HCT116 (cell line): ENCODE data around the gene ABHD14A. TPM values are rescaled to one million over a fixed set of nuclear protein-coding genes. Genes with fewer than 3 reads are reported as not detected.

Source experiments
- ATAC-seq: fragments of 200-7000 bp; cut with Tn5 transposase; 2 replicates; pipeline ENCODE4 v1.9.1; 2020; ENCODE audit warnings: mild to moderate bottlenecking, moderate library complexity
- BruUV-seq: library from RNA; stranded (reverse); fragments of 400-500 nt; replicated peaks from 2 replicates; lab custom pipeline; 2021; lab: Mats Ljungman, UMichigan
- CTCF ChIA-PET: fragments of 300-600 bp; sonication (Branson Sonifier 250); formaldehyde crosslinking; loops from one replicate; lab custom pipeline; 2021; ENCODE audit warnings: antibody characterized with exemption; lab: Charles Lee
- POLR2A ChIA-PET: fragments of 300-600, 350-600 bp; sonication (Branson Sonifier 250); formaldehyde crosslinking; loops from one replicate; lab custom pipeline; 2021; ENCODE audit warnings: antibody characterized with exemption; lab: Charles Lee
- RAD21 ChIA-PET, 2 experiments: fragments of 300-600 bp; sonication (Branson Sonifier 250); formaldehyde crosslinking; loops; one replicate each; lab custom pipeline; 2023; ENCODE audit warnings: low total read pairs in 2 of 2; ENCODE audit not compliant: uncharacterized antibody in 2 of 2, unreplicated experiment in 2 of 2, low non-redundant PET in 1 of 2; lab: Charles Lee
- DNase-seq: peaks from one replicate; pipeline ENCODE4 v3.0.0-alpha.2; 2010; ENCODE audit warnings: low read depth, low spot score
- H2AFZ ChIP-seq: fragments of 200-600 bp; shearing (Covaris generic), sonication (generic); 2 replicates; pipeline ENCODE4 v1.6.1; 2017; ENCODE audit warnings: low read depth, mixed run types, mixed read lengths, antibody characterized with exemption, low read length; ENCODE audit not compliant: poor library complexity, severe bottlenecking
- H3K27ac ChIP-seq: 2 replicates; pipeline ENCODE4 v1.5.1; 2012; ENCODE audit warnings: low read depth, low read length
- H3K27me3 ChIP-seq: fragments of 200-600 bp; sonication (generic); 2 replicates; pipeline ENCODE4 v1.6.1; 2016; ENCODE audit warnings: mixed run types, low read length, mixed read lengths; ENCODE audit not compliant: insufficient read depth
- H3K36me3 ChIP-seq, 2 experiments: fragments of 200-500 bp in 1 of 2; fragments of 200-600 bp in 1 of 2; sonication (Bioruptor generic) in 1 of 2; sonication (generic) in 1 of 2; 2 replicates each; pipeline versions ENCODE4 v1.5.1 to v1.6.1; 2014 to 2016; ENCODE audit warnings: low read length in 2 of 2, inconsistent platforms in 1 of 2, mixed read lengths in 1 of 2, mixed run types in 1 of 2; ENCODE audit not compliant: insufficient read depth in 2 of 2, control insufficient read depth in 1 of 2
- H3K4me1 ChIP-seq, 2 experiments: fragments of 200-600 bp in 1 of 2; sonication (generic) in 1 of 2; 2 replicates each; pipeline versions ENCODE4 v1.5.1 to v1.6.1; 2012 to 2017; ENCODE audit warnings: low read length in 2 of 2, inconsistent platforms in 1 of 2, mild to moderate bottlenecking in 1 of 2, mixed read lengths in 1 of 2, mixed run types in 1 of 2, moderate library complexity in 1 of 2; ENCODE audit not compliant: insufficient read depth in 2 of 2, control insufficient read depth in 1 of 2
- H3K4me2 ChIP-seq: fragments of 200-600 bp; sonication (generic); 2 replicates; pipeline ENCODE4 v1.6.1; 2017; ENCODE audit warnings: mixed run types, low read length, mixed read lengths
- H3K4me3 ChIP-seq, 2 experiments: fragments of 200-600 bp in 1 of 2; sonication (generic) in 1 of 2; replicated peaks in 1 of 2; 2 replicates each; pipeline ENCODE4 v1.5.1; 2011 to 2016; ENCODE audit warnings: low read length in 2 of 2, control low read depth in 1 of 2, low read depth in 1 of 2, mild to moderate bottlenecking in 1 of 2, mixed read lengths in 1 of 2, mixed run types in 1 of 2
- H3K79me2 ChIP-seq: fragments of 200-600 bp; sonication (generic); 2 replicates; pipeline ENCODE4 v1.6.1; 2017; ENCODE audit warnings: mild to moderate bottlenecking, mixed run types, low read length, moderate library complexity, mixed read lengths; ENCODE audit not compliant: insufficient read depth
- H3K9ac ChIP-seq: fragments of 200-600 bp; sonication (generic); 2 replicates; pipeline ENCODE4 v1.6.1; 2016; ENCODE audit warnings: low read length, mixed read lengths
- H3K9me2 ChIP-seq: fragments of 200-600 bp; sonication (generic), shearing (Covaris generic); 2 replicates; pipeline ENCODE4 v1.6.1; 2017; ENCODE audit warnings: mixed run types, mild to moderate bottlenecking, moderate library complexity; ENCODE audit not compliant: insufficient read depth
- H3K9me3 ChIP-seq, 2 experiments: fragments of 200-500 bp in 1 of 2; fragments of 200-600 bp in 1 of 2; sonication (Bioruptor generic) in 1 of 2; sonication (generic) in 1 of 2; 2 replicates each; pipeline ENCODE4 v1.6.1; 2014 to 2017; ENCODE audit warnings: low read length in 2 of 2, mixed read lengths in 2 of 2, inconsistent platforms in 1 of 2, low read depth in 1 of 2, mild to moderate bottlenecking in 1 of 2, mixed run types in 1 of 2, moderate library complexity in 1 of 2; ENCODE audit not compliant: control insufficient read depth in 1 of 2, insufficient read depth in 1 of 2
- H4K20me1 ChIP-seq: fragments of 200-600 bp; sonication (generic), shearing (Covaris generic); 2 replicates; pipeline ENCODE4 v1.6.1; 2017; ENCODE audit warnings: mixed run types, mild to moderate bottlenecking, moderate library complexity; ENCODE audit not compliant: insufficient read depth
- CBX3 ChIP-seq: IDR thresholded peaks from 2 replicates; pipeline ENCODE4 v1.6.1; 2012; ENCODE audit warnings: low read depth
- ELF1 ChIP-seq: IDR thresholded peaks from 2 replicates; pipeline ENCODE4 v1.6.1; 2012; ENCODE audit warnings: low read depth, borderline replicate concordance
- EZH2 ChIP-seq: fragments of 200-600 bp; sonication (generic); IDR thresholded peaks from 2 replicates; pipeline ENCODE4 v1.6.1; 2017; ENCODE audit warnings: antibody characterized with exemption, mixed run types
- JUND ChIP-seq: IDR thresholded peaks from 2 replicates; pipeline ENCODE4 v1.6.1; 2012
- POLR2A ChIP-seq: IDR thresholded peaks from 2 replicates; pipeline ENCODE4 v1.7.0; 2011; ENCODE audit warnings: borderline replicate concordance; ENCODE audit not compliant: insufficient read depth, insufficient read length; ENCODE audit errors: extremely low read depth
- SIN3A ChIP-seq: IDR thresholded peaks from 2 replicates; pipeline ENCODE4 v1.6.1; 2012; ENCODE audit warnings: low read depth
- SRF ChIP-seq: IDR thresholded peaks from 2 replicates; pipeline ENCODE4 v1.6.1; 2012; ENCODE audit warnings: low read depth
- ZFX ChIP-seq: fragments of 450-650 bp; IDR thresholded peaks from 2 replicates; pipeline ENCODE4 v1.6.1; 2017
- ZNF274 ChIP-seq: fragments of 200-500 bp; sonication (Bioruptor generic); IDR thresholded peaks from 2 replicates; pipeline ENCODE4 v1.6.1; 2014; ENCODE audit warnings: mild to moderate bottlenecking, low read depth, low read length, inconsistent platforms
- intact Hi-C: fragments of 100-400 bp; cut with micrococcal nuclease; formaldehyde crosslinking; loops from 2 replicates; pipeline ENCODE4 v1.10.0; 2022
- total RNA-seq: library from RNA; stranded (reverse); gene quantifications from one replicate; pipeline ENCODE4 v1.2.1, GENCODE V29; 2021; ENCODE audit not compliant: unreplicated experiment
- TF ChIP-seq, protein P1 (sequence below): IDR thresholded peaks from 2 replicates; pipeline ENCODE4 v1.6.1; 2012; ENCODE audit warnings: low read depth

Gene ABHD14A
- total RNA-seq, 1 experiment from 2014 or later, result 11.6 TPM

- intact Hi-C loops, result no loop called here
- Histone ChIP-seq H3K9me3 (no peaks in the 10 kb centered on the region), H3K4me2 (peak overlapping the region; percentile 43), H3K79me2 (no peaks in the 10 kb centered on the region), H2AFZ (no peak overlapping the region), H4K20me1 (no peaks in the 10 kb centered on the region), H3K27ac (no peak overlapping the region), H3K4me1 (peaks cover 4 to 23% of the 10 kb centered on the region in 2 experiments), H3K9me2 (no peaks in the 10 kb centered on the region), H3K9ac (no peak overlapping the region), H3K4me3 (no peak overlapping the region), H3K36me3 (no peaks in the 10 kb centered on the region), H3K27me3 (no peaks in the 10 kb centered on the region)
- ChIA-PET POLR2A (interaction anchor here (0.8 kb wide), 1 partner anchor 52 kb away, joined by 3 read pairs; no protein-coding TSS in a partner anchor), CTCF (interaction anchor here (0.8 kb wide), 1 partner anchor 23 kb away, joined by 3 read pairs; no protein-coding TSS in a partner anchor), RAD21 (no interaction called here)
- ATAC-seq, result no peak
- no peak for DNase-seq
- TF ChIP-seq ELF1, result no peak
- no peak for TF ChIP-seq ZNF274
- no peak for TF ChIP-seq POLR2A
- TF ChIP-seq SRF, result no peak
- no peak for TF ChIP-seq EZH2
- TF ChIP-seq ZFX, result no peak
- BruUV-seq, result no TSS peak
Measured at GRCh38 chr3:52005571-52005986, 30.7 kb downstream of the ABHD14A start.

GRCh38 chr3:52006017-52006819, 31.4 kb downstream of the ABHD14A start:
- Histone ChIP-seq H3K27ac (no peak overlapping the region), H3K36me3 (no peaks in the 10 kb centered on the region), H2AFZ (no peak overlapping the region), H3K9ac (no peak overlapping the region), H3K27me3 (no peaks in the 10 kb centered on the region), H3K9me2 (no peaks in the 10 kb centered on the region), H3K4me2 (peak overlapping the region; percentile 43), H3K4me1 (peaks cover 4 to 20% of the 10 kb centered on the region in 2 experiments), H3K9me3 (no peaks in the 10 kb centered on the region), H3K4me3 (no peak overlapping the region), H3K79me2 (no peaks in the 10 kb centered on the region), H4K20me1 (no peaks in the 10 kb centered on the region)
- no peak for DNase-seq
- no TSS peak for BruUV-seq
- no peak for ATAC-seq
- POLR2A ChIA-PET, result interaction anchor here (0.8 kb wide), 1 partner anchor 51 kb away, joined by 3 read pairs; no protein-coding TSS in a partner anchor
- TF ChIP-seq SIN3A (no peak), CBX3 (no peak), ZNF274 (no peak), JUND (no peak)
- TF ChIP-seq, protein P1, sequence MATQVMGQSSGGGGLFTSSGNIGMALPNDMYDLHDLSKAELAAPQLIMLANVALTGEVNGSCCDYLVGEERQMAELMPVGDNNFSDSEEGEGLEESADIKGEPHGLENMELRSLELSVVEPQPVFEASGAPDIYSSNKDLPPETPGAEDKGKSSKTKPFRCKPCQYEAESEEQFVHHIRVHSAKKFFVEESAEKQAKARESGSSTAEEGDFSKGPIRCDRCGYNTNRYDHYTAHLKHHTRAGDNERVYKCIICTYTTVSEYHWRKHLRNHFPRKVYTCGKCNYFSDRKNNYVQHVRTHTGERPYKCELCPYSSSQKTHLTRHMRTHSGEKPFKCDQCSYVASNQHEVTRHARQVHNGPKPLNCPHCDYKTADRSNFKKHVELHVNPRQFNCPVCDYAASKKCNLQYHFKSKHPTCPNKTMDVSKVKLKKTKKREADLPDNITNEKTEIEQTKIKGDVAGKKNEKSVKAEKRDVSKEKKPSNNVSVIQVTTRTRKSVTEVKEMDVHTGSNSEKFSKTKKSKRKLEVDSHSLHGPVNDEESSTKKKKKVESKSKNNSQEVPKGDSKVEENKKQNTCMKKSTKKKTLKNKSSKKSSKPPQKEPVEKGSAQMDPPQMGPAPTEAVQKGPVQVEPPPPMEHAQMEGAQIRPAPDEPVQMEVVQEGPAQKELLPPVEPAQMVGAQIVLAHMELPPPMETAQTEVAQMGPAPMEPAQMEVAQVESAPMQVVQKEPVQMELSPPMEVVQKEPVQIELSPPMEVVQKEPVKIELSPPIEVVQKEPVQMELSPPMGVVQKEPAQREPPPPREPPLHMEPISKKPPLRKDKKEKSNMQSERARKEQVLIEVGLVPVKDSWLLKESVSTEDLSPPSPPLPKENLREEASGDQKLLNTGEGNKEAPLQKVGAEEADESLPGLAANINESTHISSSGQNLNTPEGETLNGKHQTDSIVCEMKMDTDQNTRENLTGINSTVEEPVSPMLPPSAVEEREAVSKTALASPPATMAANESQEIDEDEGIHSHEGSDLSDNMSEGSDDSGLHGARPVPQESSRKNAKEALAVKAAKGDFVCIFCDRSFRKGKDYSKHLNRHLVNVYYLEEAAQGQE, result no peak
- CTCF ChIA-PET, result interaction anchor here (0.8 kb wide), 1 partner anchor 24 kb away, joined by 3 read pairs; no protein-coding TSS in a partner anchor
- RAD21 ChIA-PET, result no interaction called here
- intact Hi-C loops, result no loop called here
